Occipital lobe (tissue), 2 donors: ENCODE results near the gene FAM83C. TPM values are rescaled to one million over a fixed set of nuclear protein-coding genes. Genes with fewer than 3 reads are reported as not detected.

ENCODE experiments used
- DNase-seq: peaks from one replicate; lab custom pipeline; 2025; lab: John Stamatoyannopoulos, UW
- total RNA-seq: library from RNA; depleted of rRNA; stranded (reverse); fragments of >200 nt; gene quantifications from one replicate; pipeline ENCODE4 v1.2.3, GENCODE V29; 2014

The FAM83C gene
- total RNA-seq, 1 donor from 2014 or later: not detected

DNA sequence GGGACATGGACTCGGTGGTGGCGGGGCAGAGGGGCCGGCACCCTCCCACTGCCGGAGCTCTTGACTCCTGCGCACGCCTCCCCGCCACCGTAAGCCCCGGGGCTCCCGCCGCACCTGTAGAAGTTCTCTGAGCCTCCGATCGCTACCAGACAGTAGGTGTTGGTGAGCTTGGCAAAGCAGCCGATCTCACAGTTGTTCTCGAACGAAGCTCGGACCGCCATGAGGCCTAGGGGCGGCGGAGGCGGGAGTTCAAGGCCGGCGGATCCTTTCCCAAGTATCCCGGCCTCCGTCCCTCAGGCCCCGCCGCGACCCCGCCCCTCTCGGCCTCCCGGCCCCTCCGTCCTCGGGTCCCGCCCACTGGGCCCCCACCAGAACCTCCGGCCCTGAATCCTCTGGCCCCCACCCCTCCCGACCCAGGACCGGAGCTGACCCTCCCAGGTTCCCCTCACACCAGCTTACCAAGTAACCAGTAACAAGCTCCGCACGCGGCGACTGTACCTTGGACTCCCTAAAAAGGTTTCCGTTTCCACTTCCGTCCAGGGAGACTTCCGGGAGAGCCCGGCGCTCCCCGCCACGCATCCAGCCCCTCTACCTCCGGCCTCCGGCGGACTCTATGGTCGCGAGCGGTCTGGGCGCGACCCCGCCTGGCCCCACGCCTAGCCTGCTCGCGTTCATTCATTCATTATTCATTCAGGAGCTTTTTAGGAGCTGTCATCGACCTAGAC, 7.8 kb downstream of the FAM83C start, which contains the start of gene EIF6:
Gene EIF6, minus strand, starts transcription at position 506 of the 725 bp plus-strand sequence. Its CDS starts 285 bp downstream, at position 221.
- DNase-seq: peak; percentile 81

DNA sequence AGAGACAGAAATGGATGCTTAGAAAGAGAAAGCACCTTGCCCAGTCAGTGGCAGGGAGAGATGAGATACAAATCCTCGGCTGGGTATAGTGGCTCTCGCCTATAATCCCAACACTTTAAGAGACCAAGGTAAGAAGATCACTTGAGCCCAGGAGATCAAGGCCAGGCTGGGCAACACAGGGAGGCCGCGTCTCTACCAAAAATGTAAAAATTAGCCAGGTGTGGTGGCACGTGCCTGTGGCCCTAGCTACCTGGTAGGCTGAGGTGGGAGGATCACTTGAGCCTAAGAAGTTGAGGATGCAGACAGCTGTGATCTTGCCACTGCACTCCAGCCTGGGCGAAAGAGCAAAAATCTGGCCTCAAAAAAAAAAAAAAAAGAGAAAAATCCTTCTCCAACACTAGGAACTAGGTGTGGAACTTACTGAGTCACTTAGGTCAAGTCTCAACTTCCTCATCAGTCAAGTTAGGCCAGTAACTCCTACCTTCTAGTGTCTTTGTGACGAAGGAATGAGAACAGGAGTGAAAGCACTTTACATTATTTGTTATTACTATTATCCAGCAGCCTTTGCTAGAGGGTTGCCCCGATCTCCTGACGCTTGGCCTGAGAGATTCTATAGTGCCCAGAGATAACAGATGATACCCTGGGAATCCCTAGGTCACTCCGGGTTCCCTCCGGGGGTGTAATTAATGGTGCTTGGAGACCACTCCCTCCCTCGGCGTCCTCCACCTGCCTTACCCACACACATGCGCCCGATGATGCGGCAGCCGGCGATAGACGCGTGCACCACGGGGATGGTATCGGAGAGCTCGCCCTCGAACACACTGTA, 8.6 kb downstream of the FAM83C start:
- DNase-seq: no peak

DNA sequence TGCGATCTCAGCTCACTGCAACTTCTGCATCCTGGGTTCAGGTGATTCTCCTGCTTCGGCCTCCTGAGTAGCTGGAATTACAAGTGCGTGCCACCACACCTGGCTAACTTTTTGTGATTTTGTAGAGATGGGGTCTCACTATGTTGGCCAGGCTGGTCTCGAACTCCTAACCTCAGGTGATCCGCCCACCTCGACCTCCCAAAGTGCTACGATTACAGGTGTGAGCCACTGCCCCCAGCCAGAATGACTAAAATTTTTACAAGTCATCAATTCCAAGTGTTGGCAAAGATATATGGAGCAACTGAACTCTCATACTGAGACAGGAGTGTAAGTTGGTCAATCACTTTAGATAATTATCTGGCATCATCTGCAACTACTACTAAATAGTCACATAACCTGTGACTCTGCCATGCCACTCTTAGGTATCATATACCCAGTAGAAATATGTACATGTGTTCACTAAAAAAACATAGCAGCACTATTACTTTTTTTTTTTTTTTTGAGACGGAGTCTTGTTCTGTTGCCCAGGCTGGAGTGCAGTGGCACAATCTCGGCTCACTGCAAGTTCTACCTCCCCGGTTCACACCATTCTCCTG, 10.6 kb downstream of the FAM83C start:
- no peak for DNase-seq

DNA sequence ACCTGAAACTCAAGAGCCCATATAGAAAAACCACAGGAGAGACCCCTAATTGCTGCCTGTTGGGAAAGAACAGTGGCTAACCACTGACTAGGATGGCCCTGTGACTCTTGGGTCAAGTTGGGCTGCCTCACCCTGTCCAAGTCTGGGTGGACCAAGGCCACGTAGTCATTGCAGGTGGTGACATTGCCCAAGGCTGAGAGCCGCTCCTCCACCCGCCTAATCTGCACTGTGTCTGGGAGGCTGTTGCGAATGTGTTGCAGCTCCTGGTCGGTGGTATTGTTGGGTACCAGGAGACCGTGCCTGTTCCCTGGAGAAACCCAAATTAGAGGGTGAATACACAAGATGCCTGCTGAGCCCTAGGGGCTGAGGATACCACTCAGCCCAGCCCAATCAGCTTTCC, 11.7 kb downstream of the FAM83C start:
- no peak for DNase-seq

DNA sequence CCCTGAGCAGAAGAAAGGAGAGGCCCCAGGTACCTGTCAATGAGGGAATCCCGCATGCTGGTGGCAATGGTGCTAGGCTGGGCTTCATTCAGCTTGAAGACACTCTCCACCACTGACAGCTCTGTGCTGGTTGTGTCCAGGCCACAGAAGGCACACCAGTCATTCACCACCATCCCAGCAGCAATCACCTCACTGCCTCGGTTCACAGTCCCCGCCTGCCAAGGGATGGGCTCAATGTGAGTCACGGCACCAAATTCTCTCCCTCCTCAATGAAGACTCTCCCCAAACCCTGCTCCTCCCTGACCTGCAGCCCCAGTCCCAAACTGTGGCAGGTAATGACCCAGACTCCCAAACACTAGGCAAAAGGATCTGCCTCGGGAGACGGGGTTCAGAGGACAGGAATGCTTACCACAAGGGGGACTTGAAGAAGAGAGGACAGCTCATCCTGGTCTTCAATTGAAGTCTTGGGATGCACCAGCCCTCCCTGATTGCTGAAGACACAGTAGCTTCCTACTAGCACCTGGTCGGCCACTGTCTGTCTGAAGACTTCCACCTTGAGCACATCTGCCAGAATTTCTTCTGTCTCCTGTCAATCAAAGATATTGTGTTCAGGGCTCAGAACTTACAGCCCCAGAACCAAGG, 12.6 kb downstream of the FAM83C start:
- no peak for DNase-seq

DNA sequence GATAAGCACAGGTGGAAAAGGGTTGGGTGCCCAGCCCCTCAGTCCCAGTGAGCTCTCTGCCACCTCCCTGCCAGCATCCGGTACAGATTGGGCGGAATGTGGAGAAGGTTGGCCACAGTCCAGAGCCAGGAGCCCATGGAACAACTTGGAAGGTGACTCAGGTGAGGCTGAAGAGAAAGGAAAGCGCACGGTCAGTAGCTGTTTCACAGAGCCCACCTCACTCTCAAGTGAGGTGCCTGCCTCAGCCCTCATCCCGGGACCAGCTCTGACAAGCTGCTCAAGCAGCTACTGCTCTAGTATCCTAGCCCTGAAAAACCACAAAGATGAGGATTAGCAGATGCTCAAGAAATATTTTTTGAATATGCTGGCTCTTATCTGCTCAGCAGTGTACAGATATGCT, 13.2 kb downstream of the FAM83C start:
- DNase-seq: no peak

DNA sequence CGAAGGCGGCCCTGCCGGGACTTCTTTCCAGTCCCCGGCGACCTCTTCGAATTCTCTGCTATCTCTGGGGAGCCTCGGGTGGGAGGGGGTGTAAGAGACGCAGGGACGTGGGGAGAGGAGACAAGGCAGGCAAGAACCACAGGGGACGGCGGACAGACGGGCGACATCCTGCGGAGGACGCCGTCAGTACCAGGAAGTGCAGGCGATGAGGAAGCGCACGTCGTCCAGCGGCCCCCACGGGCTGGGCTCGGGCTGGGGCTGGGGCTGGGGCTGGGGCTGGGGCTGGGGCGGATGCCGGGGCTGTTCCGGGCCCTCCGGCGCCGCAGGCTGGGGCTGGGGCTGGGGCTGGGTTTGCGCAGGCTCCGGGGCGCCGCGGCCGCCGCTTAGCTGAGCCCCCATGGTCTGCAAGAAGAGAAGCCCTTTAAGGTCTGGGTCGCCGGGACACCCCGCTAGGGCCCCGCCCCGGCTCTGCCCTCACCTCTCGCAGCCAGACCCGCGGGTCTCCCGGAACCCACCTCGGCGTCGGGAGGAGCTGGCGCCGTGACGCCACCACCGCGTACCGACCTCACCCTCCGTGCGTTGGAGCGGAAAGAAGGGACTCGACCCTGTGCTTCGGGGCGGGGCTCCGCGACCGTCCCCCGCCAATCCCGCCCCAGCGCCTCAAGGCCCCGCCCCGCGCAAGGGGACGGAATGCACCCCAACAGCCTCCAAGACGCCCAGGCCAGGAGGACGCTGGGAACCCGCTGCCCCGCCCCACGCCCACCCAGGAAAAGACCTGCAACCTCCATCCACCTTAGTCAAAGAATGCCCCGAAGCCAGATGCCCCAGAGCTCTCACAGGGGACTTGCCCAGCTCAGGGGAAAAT, 14.5 kb downstream of the FAM83C start, which contains the start of gene MMP24OS:
Gene MMP24OS, minus strand, starts transcription at position 592 of the 865 bp plus-strand sequence. Its CDS starts 193 bp downstream, at position 399.
- DNase-seq: peak; percentile 86

DNA sequence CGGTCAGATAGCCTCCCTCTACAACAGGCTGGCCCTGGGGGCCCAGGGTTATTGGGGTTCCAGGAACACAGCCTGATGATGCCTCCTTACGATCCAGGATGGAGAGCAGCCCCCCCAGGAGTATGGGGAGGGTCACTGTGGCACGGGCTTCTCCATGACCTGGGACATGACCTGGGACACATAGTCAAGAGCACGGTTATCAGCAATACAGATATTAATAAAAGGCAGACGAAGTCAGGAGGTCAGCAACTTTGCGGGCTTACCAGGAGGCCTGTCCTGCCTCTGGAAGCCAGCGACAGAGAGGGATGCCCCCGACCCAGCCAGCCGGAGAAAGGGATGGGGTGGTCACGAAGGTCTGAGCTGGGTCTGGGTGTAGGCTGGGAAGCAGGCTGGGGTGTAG, 15.1 kb downstream of the FAM83C start:
- no peak for DNase-seq

DNA sequence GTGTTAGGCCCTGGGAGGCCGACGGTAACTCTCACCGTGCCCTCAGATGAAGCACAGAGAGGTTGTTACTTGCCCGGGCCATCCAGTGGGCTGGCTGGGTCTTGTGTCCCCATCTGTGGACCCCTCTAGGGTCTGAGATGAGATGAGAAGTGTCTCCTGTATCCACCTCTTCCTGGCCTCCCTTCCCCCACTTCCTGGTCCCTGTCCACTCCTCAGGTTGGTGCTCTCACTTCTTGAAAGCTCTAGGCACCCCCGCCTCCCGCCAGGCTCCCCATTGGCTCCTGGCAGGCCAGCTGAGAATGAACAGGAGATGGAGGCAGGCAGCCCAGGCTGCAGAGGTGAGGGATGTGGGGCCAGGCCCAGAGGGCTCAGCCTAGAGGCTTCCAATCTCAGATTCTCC, 15.8 kb downstream of the FAM83C start:
- no peak for DNase-seq

DNA sequence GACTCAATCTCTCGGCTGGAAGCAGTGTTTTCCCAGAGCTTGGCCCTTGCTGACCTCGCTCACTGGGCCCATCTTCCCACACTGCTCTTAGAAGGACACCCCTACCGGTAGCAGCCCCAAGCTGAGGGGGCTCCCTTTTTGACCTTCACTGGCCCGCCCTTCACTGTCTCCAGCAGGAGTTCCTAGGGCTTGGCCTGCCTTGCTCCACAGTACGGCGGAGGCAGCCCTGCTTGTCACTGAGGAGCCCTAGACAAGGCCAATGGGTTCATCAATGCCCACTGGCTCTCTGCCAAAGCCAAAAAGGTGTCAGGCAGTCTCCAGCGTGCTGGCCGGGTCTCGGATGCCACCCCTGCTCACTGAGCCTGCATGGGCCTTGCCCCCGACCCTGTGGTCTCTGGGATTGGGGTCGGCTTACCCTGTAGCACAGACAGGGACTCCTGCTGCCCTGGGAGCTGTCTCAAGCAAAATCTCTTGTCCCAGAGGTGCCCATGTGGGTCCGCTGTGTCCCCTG, 16.4 kb downstream of the FAM83C start:
- DNase-seq: no peak

DNA sequence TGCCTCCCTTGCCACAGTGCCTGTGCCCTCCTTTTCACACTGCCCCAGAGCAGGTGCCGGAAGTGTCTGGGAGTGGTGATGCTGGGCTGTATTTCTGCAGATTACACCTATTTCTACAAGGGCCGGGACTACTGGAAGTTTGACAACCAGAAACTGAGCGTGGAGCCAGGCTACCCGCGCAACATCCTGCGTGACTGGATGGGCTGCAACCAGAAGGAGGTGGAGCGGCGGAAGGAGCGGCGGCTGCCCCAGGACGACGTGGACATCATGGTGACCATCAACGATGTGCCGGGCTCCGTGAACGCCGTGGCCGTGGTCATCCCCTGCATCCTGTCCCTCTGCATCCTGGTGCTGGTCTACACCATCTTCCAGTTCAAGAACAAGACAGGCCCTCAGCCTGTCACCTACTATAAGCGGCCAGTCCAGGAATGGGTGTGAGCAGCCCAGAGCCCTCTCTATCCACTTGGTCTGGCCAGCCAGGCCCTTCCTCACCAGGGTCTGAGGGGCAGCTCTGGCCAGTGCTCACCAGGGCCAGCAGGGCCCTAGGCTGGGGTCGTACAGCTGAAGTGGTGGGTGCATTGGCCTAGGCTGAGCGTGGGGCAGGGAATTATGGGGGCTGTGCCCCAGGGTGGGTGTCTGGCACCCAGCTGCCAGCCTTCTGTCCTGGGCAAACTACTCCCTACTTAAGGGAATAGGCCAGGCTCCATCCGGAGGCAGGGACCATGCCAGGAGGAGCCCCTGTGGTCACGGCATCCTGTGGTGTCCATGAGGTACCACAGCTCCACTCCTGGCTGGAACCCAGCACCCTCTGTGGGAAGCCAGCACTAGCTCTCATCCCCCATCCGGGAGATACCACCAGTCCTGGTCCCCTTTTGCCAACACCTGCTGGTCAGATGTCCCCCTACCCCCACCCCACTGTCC, 17.8 kb downstream of the FAM83C start:
- no peak for DNase-seq

DNA sequence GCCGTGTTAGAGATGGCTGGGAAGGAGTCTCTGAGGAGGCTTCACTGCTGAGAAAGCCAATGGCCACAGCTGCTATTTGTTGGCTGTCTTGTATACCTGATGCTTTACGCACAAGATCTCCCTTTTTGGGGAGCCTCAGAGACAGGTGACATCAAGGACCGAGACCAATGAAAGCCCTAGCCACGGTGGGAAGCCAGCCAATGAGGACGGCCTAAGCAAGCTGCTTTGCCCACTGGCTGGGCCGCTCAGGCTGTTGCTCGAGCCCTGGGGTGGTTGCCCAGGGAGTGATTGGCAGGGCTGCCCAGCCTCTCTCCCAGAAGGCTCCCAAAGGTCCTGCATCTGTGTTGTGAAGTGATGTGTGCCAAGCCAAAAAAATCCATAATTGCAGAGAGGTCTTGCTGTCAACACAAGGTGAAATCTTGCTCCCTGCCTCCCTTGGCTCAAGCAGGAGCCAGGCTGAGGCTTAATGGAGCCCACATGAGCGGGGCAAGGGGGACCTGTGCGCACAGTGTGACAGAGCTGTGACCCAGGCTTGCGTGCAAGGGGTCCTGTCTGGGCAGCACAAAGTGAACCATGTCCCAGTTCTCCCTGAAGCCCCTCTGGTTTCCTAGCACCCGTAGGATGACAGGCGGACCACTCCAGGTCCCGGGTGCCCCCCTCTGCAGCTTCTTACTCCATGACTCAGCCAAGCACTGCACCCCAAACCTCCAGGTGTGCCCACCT, 18.6 kb downstream of the FAM83C start:
- peak; percentile 24 for DNase-seq

DNA sequence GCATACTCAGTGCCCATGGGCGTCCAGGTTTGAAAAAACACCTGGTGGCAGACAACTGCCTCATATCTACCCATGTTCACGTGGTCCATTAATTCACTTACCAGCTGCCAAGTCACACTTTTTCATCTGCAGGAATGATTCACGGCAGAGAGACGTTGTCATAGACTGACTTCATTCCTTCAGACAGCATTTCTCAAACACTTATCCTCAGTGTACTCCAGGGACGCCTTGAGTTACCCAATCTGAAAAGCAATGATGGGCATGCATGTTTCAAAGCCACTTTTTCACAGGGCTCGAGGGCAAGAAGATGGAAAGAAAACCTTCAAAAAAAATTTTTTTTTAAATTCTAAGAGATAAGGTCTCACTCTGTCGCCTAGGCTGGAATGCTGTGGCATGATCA, 20.3 kb downstream of the FAM83C start:
- DNase-seq: no peak

DNA sequence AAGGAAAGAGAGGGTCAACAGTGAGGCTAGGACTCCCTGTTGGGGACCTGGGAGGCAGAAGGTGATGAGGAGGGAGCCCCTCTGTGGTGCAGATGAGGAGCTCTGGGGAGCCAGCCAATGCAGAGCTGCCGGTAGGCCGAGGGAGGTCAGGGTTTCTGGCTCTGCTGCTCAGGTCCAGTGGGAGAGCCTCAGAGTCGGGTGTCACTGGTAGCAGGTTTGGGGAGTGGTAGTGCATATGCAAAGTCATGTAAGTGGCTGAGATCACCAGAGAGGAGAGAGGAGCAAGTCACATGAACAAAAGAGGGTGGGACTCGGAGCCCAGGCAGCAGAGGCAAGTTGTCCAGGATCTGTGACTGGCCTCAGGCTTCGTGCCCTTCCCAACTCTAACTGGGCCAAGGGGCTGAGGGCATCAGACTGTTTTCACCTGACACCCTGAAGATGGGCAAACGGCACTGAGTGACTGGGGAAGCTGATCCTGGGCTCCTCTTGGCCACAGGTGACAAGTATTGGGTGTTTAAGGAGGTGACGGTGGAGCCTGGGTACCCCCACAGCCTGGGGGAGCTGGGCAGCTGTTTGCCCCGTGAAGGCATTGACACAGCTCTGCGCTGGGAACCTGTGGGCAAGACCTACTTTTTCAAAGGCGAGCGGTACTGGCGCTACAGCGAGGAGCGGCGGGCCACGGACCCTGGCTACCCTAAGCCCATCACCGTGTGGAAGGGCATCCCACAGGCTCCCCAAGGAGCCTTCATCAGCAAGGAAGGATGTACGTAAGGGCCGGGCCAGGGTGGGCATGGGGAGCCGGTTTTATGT, 20.9 kb downstream of the FAM83C start:
- DNase-seq: no peak

DNA sequence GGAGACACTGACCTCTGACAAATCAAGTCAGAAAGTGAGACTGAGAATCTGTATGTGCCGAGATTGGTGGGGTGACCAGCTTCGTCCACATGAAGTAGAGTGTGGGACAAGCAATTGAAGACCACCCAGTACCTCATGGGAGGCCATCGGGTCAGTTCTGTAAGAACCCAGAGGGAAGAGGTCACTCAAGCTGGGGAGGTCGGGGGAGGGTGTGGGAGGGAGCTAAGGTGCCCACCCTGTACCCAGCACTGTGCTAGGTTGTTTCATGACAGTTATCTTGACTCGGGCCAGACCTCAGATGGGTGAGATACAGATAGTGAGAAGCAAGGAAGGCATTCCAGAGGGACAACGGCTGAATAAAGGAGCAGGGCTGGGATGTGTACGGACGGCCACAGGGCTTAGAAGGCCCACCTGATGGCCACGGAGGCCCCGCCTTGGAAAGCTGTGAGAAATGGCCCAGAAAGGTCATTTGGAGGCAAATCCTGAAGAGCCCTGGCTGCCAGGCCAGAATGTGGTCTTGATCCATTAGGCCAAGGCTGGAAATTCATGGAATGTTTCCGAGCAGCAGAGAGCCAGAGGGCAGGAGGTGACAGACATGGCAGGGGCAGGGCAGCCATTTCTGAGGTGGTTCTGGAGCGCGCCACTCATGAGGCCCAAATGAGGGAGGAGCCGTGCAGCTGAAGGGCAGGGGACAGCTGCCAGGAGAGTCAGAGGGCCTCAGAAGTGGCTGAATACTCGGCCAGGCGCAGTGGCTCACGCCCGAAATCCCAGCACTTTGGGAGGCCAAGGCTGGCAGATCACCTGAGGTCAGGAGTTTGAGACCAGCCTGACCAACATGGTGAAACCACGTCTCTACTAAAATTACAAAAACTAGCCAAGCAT, 22.0 kb downstream of the FAM83C start:
- DNase-seq: no peak

DNA sequence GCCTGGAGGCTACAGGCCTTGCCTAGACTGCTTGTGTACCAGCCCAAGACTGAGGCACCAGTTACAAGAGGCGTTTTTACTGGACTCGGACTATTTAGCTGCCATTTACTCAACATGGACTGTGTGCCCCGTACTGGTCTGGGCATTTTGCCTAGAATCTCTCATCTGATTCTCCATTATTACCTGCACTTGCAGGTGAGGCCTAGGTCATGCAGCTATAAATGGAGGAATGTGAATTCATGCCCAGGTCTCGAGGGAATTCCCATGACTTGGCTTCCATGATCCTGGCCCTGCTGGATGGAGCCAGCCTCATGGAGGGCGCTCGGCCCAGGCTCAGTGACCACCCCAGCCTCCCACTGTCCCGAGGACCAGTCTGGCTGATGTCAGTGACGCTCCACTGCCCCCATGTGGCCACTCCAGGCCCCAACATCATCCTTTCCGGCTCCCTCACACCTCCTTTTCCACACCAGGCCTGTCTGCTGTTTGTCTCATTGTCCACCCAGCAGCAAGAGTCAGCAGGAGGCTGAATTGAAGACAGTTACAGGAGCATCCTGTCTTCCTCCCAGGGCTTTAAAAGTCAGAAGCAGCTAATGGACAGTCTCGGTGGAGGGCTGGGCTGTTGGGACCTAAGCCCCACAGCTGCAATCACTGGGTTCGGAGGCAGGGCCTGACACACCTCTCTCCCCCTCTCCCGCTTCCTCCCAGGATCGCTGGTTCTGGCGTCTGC, 23.0 kb downstream of the FAM83C start:
- peak; percentile 28 for DNase-seq
